ENCODE data around the gene ABCC11.

ABCC11 gene

GRCh38 chr16:48247311-48247710 is at the start of gene ABCC11:
ABCC11 (minus strand) TSS chr16:48247539; CDS start chr16:48231921, 15,618 bp downstream.
- no peak within 1 kb of the TSS for H3K27ac ChIP-seq
- no peak for TF ChIP-seq ZFX (IDR thresholded peaks at IDR 0.05)
- TF ChIP-seq, protein P1, sequence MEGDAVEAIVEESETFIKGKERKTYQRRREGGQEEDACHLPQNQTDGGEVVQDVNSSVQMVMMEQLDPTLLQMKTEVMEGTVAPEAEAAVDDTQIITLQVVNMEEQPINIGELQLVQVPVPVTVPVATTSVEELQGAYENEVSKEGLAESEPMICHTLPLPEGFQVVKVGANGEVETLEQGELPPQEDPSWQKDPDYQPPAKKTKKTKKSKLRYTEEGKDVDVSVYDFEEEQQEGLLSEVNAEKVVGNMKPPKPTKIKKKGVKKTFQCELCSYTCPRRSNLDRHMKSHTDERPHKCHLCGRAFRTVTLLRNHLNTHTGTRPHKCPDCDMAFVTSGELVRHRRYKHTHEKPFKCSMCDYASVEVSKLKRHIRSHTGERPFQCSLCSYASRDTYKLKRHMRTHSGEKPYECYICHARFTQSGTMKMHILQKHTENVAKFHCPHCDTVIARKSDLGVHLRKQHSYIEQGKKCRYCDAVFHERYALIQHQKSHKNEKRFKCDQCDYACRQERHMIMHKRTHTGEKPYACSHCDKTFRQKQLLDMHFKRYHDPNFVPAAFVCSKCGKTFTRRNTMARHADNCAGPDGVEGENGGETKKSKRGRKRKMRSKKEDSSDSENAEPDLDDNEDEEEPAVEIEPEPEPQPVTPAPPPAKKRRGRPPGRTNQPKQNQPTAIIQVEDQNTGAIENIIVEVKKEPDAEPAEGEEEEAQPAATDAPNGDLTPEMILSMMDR (conservative IDR thresholded peaks at IDR 0.05): no peak

DNA sequence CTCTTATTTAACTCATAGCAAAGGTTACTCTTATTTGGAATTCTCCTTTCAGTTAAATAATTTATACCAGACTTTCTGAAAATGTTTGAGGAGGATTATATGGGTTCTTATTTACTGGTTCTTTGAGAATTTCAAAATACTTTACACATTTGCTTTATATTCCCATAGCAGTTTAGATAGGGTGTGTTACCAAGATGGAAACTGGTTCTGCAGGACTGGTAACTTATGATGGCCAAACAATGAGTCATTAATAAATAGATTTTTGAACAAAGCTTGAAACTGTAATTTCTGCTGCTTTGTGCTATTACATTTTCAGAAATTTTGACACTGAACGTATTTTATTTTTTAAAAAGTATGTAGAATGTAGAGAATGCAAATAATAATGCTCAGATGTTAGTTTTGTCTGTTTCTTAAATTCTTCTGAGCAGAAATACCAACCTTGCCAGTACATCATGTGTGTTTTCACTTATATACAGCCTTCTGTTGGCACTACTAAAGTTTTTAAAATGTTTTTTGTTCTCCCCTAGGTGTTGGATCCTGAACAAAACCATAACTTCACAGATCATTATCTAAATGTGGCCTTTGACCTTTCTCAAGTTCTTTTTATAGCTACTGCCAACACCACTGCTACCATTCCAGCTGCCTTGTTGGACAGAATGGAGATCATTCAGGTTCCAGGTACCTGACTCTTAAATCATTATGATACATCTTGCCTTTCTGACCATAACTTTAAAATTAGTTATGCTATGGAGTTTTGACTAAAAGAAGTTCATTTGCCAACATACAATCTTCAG is 48.3 kb upstream of the ABCC11 start:
- peak overlapping the region; percentile 85 for H3K27ac ChIP-seq
- TF ChIP-seq, protein P1 (conservative IDR thresholded peaks at IDR 0.05): no peak
- TF ChIP-seq ZFX (IDR thresholded peaks at IDR 0.05): no peak

DNA sequence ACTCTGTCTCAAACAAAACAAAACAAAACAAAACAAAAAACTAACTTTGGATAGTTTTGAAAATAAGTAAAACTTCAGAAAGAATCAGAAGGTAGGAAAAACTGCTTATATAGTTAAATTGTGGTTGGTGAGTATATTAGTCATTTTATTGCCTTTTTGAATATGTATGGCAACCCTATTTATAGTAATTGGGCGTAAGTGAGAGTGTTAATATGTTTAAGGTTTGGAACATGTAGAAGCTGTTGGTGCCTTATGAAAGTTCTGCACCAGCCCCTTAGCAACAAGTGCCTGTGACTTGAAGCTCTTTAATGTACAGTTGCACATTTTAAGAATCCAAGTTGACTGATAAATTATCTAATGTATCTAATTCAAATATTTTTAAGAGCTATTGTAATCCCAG is 47.4 kb upstream of the ABCC11 start:
- peak overlapping the region; percentile 85 for H3K27ac ChIP-seq
- TF ChIP-seq ZFX (IDR thresholded peaks at IDR 0.05): no peak
- TF ChIP-seq, protein P1 (conservative IDR thresholded peaks at IDR 0.05): no peak

DNA sequence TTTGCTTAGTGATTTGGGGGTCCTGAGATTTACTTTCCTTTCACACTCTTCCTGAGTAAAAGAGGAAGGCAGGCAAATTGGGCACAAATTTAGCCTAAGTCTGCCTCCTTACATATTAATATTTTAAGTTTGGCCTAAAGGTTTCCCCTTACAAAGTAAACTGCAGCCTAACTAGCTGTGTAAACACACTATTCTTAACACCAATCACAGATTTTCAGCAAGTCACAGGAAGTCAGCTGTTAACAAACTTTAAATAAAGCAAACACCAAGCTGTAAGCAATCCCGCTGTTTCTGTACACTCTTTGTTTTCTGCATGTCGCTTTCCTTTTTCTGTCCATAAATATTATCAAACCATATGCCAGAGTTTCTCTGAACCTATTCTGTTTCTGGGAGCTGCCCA is 45.1 kb upstream of the ABCC11 start:
- H3K27ac ChIP-seq: no peak overlapping the region; the same call in 1 of the 2 replicates
- TF ChIP-seq ZFX (IDR thresholded peaks at IDR 0.05): no peak
- TF ChIP-seq, protein P1 (conservative IDR thresholded peaks at IDR 0.05): no peak

- H3K27ac ChIP-seq: no peak overlapping the region
- TF ChIP-seq, protein P1 (conservative IDR thresholded peaks at IDR 0.05): no peak
- TF ChIP-seq ZFX (IDR thresholded peaks at IDR 0.05): no peak
Measured at GRCh38 chr16:48291754-48292153, 44.4 kb upstream of the ABCC11 start.

DNA sequence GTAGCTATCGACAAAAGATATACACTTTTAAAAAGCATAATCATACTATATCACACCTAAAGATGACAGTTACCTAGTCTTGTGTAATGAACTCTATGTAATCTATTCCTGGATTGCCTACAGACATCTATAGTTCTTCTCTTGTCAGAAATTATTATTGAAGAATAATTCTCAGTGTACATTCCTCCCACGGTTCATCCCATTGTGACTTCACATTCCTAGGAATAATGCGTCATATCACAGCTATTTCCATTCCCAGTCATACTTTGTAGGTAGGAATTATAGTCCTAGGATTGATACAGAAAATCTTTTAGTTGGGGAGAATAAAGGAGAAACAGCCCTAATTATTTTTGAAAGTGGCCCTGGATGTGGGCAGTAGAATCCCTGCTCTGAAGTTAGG is 44.0 kb upstream of the ABCC11 start:
- no peak for TF ChIP-seq ZFX (IDR thresholded peaks at IDR 0.05)
- TF ChIP-seq, protein P1 (conservative IDR thresholded peaks at IDR 0.05): no peak
- no peak overlapping the region for H3K27ac ChIP-seq

- TF ChIP-seq ZFX (IDR thresholded peaks at IDR 0.05): no peak
- TF ChIP-seq, protein P1 (conservative IDR thresholded peaks at IDR 0.05): no peak
Measured at GRCh38 chr16:48287239-48287638, 39.9 kb upstream of the ABCC11 start.

More at GRCh38 chr16:48287239-48287638, 39.9 kb upstream of the ABCC11 start:
- H3K27ac ChIP-seq: no peak overlapping the region
